SKM-1 treated with dmso at 0.1 percent for 144 hours (cell line): Measurements from ENCODE around the gene FAR2.
"Not testable (repeated sequence)": the region's sequence is repeated elsewhere in the genome, so short reads cannot be mapped to it uniquely, and the experiment has no call there.

ENCODE experiments used
- DNase-seq: peaks from one replicate; lab custom pipeline; 2025; ENCODE audit not compliant: unreplicated experiment; lab: John Stamatoyannopoulos, UW

Gene FAR2

DNA sequence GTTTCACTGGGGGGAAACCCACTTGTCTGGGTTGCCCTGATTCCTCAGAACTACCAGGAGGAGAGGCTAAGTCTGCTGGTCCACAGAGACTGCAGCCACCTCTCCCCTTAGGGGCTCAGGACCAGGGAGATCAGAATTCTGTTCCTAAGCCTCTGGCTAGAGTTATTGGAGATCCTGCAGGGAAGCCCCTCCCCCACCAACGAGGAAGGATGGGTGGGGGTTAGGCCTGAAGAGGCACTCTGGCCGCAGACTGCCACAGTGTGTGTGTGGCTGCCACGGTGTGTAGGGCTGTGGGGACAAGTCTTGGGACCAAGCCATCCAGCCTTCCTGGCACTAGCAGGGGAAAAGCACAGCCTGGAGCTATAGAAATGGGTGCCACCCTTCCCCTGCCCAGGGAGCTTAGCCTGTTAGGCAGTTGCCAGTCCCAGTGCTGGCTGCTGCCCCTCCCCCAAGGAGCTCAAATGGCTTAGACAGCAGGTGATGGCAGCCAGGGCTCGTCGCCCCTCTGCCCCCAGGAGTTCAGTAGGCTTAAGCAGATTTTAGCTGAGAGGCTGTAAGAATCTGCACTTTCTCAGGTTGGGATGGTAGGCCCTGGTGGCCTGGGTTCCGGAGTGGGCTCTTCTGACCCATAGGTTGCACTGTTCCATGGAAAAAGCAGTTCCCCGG is 124.2 kb downstream of the FAR2 start:
- DNase-seq, result no peak

DNA sequence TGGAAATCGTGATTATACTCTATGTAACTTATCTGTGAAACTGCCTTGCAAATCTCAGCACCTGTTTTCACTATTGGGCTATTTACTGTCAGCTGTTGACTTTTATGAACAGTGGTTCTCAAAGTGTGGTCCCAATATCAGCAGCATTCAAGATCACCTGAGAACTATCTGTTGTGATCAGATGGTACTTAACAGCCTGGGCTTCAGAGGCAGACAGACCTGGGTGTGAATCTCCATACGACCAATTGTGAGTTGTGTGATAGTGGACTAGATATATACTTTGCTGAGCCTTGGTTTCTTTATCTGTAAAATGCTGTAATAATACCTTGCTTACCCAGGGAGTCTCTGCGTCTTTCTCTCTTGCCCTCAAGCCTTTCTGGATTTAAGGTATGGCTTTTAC is 126.8 kb downstream of the FAR2 start:
- no peak for DNase-seq

GRCh38 chr12:29277231-29277630 is 128.2 kb downstream of the FAR2 start:
- DNase-seq, result no peak

- no peak for DNase-seq
These were observed 129.8 kb downstream of the FAR2 start for GRCh38 chr12:29278673-29279420.

GRCh38 chr12:29281371-29282005 is 132.4 kb downstream of the FAR2 start:
- no peak for DNase-seq

GRCh38 chr12:29282031-29282816 is 133.1 kb downstream of the FAR2 start:
- DNase-seq, result no peak

GRCh38 chr12:29283969-29284700 is 135.1 kb downstream of the FAR2 start:
- DNase-seq, result no peak

GRCh38 chr12:29286081-29286790 is 137.2 kb downstream of the FAR2 start:
- DNase-seq, result no peak

- DNase-seq, result no peak
These were observed 138.5 kb downstream of the FAR2 start for GRCh38 chr12:29287622-29288021.

DNA sequence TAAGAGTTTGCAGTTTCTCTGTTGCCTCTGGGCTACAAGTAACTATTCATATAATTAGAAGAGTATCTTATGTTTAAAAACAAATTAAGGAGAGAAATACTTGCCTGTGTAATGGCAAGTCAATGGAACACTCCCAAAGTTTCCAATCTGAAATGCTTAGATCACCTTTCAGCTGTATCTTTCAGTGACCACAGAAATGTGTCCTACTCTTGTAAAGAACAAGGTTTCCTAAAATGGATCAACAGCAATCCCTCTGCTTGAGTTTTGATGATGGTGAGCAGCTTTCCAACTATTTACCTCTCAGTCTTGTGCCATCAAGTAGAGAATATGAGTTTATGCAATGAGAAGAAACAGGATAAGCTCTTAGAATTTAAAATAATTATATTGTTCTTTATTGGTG is 139.0 kb downstream of the FAR2 start:
- DNase-seq, result no peak

DNA sequence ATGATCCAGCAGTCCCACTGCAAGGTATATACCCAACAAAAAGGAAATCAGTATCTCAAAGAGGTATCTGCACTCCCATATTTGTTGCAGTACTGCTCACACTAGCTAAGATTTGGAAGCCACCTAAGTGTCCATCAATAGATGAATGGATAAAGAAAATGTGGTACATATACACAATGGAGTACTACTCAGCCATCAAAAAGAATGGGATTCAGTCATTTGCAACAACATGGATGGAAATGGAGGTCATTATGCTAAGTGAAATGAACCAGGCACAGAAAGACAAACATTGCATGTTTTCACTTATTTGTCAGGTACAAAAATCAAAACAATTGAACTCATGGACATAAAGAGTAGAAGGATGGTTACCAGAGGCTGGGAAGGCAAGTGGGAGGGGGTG is 141.4 kb downstream of the FAR2 start:
- DNase-seq, result not testable (repeated sequence)

GRCh38 chr12:29291226-29291625 is 142.1 kb downstream of the FAR2 start:
- DNase-seq, result no peak

GRCh38 chr12:29299633-29300032 is 150.6 kb downstream of the FAR2 start:
- DNase-seq, result no peak

DNA sequence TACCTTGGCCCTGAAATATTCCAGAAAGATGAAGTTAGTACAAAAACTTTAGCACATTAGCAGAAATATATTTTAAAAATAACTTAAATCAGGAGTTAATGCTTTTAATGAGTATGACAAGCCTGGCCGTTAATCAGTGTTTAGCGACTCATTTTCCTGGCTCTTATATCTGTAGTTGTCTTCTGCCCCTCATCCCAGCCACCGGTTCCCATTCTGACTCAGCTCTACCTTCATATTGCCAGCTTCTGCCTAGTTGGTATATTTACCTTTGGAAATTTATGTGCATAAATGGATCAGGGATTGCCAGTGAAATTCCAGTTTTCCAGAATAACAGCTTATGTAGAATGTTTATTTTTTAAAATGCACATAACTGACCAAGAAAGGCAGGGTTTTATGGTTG is 152.0 kb downstream of the FAR2 start:
- DNase-seq, result no peak

GRCh38 chr12:29304388-29304787 is 155.3 kb downstream of the FAR2 start:
- DNase-seq, result no peak

GRCh38 chr12:29306266-29306665 is 157.2 kb downstream of the FAR2 start:
- no peak for DNase-seq

DNA sequence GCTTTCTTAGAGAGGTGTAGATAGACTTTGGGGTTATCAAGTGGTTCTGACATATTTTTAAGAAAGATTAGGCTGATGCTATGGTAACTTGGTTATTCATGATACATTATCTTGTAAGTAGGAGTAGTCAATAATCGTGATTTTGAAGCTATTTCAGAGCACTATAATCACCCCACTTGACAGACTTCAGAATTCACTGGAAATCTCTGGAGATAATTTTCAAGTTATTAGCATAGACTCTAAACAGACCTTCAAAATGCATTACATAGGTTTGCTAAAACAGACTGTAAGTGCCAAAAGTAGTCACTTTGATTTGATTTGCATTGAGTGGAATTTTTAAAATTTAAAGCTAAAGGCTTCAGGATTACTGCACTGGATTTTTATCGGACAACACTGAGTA is 157.6 kb downstream of the FAR2 start:
- no peak for DNase-seq

DNA sequence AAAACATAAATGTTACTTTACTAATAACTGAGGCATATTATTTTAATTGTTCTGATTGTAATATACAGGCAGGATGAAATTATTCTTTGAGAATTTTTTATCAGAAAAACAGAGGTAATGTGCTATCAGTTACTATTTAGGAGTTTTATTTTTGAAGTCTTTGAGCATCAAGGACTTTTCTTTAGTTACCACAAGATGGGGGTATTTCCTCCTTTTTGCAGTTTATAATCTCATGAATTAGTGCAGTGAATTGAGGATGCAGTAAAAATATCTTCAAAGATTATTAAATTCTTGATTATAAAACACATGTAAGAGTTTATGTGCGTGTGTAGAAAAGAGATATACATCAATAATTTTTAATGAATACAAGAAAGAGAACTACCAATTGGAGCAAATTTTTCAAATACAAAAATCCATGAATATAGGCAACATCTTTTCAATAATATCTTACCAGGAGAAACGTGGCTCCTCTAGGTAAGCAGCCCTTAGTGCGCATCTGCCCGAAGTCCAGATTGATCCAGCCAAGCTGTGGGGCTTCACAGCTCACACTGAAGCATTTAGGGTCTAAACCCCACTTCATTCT is 160.3 kb downstream of the FAR2 start:
- no peak for DNase-seq

DNA sequence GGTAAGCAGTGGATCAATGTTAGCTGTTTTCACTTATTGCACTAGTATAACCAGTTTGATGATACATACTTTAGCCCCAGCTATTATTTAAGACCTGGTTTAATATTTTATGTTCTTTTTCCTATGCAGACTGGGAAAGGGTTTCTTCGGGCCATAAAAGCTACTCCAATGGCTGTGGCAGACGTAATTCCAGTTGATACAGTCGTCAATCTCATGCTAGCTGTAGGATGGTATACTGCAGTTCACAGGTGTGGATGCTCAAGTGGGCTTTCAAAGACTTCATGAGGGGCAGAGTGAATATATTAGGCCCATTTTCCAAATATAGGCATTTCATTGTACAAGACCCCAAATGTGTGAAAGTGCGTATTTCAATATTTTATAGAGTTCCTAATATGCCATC is 161.8 kb downstream of the FAR2 start:
- DNase-seq, result no peak

DNA sequence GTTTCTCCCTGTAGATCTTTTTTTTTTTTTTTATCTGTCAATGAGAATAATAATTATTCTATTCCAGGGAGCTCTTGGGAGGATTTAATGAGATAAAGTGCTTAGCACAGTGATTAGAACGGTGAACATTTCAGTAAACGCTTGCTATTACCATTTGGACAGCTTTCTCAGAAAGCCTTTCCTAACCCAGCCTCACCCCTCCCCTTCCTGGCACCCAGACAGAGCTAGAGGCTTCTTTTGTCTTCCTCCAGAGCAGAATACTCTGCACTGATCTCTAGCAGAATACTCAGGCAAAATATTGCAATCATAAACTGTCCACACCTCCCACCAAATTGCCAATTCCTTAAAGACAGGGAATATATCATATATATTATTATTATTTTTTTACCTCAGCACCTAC is 165.3 kb downstream of the FAR2 start:
- DNase-seq, result no peak
